Heart left ventricle (tissue), 13 donors: ENCODE measurements around the gene RFC2.
"Not testable (repeated sequence)": the region's sequence is repeated elsewhere in the genome, so short reads cannot be mapped to it uniquely, and the experiment has no call there.

Experiments
- POLR2A ChIP-seq, 2 donors: fragments of 450-650 bp; IDR thresholded peaks; one replicate each; pipeline ENCODE4 v1.6.1; 2017; ENCODE audit warnings: antibody characterized with exemption in 2 of 2, mild to moderate bottlenecking in 2 of 2, moderate library complexity in 2 of 2
- TF ChIP-seq, protein P1 (sequence below), 12 donors: fragments of 200-600 bp; sonication (generic) in 4 of 12; IDR thresholded peaks; one replicate each; pipeline versions ENCODE4 v1.5.0 to v1.8.0; 2018 to 2022; ENCODE audit warnings: antibody characterized with exemption in 12 of 12, mild to moderate bottlenecking in 5 of 12
- donor health status: ischemic (EF 13 %, LVEDD 7.1; RV severe dilation, severe dysfunction).
- donor health status: DM: no; HTN: yes; CAD: no.
- donor health status: DM: no; HTN: no; CAD: no.
- donor health status: ischemic (EF 25% LVEDD 6.9; RV normal size, moderate dysfunction).
- donor health status: ischemic (EF 25% LVEDD 5.7; RV mildly dilated, moderate dysfunction).
- donor health status: ischemic (EF 35%, LVEDD 5.7; RV mildly dilated, moderate dysfunction).
- donor health status: nonischemic (EF 11% LVEDD 7.7; RV severe dilation, severe dysfunction).
- donor health status: DM: yes; HTN: yes; CAD: no.
- donor health status: PGD.
- donor health status: ischemic (EF 29% LVEDD 5.4; RV normal size, mild dysfunction).
- donor health status: nonischemic (EF 23%, LVEDD 6.1; RV moderate dilation, normal function).

DNA sequence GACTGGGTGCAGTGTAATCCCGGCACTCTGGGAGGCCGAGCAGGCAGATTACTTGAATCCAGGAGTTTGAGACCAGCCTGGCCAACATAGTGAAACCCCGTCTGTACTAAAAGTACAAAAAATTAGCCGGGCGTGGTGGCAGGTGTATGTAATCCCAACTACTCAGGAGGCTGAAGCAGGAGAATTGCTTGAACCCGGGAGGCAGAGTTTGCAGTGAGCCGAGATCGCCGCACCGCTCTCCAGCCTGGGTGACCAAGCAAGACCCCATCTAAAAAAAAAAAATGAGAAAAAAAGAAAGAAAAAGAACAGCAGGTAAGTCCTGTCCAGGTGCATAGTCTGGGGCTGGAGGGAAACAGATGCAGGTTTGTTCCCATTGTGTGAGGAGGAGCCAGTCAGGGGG, 48.1 kb downstream of the RFC2 start:
- TF ChIP-seq, protein P1, sequence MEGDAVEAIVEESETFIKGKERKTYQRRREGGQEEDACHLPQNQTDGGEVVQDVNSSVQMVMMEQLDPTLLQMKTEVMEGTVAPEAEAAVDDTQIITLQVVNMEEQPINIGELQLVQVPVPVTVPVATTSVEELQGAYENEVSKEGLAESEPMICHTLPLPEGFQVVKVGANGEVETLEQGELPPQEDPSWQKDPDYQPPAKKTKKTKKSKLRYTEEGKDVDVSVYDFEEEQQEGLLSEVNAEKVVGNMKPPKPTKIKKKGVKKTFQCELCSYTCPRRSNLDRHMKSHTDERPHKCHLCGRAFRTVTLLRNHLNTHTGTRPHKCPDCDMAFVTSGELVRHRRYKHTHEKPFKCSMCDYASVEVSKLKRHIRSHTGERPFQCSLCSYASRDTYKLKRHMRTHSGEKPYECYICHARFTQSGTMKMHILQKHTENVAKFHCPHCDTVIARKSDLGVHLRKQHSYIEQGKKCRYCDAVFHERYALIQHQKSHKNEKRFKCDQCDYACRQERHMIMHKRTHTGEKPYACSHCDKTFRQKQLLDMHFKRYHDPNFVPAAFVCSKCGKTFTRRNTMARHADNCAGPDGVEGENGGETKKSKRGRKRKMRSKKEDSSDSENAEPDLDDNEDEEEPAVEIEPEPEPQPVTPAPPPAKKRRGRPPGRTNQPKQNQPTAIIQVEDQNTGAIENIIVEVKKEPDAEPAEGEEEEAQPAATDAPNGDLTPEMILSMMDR (IDR thresholded peaks at IDR 0.05), result not testable (repeated sequence)
- TF ChIP-seq POLR2A (IDR thresholded peaks at IDR 0.05), result not testable (repeated sequence)
